ENCODE measurements around the gene HSPA9.

Gene HSPA9

GRCh38 chr5:138600446-138600845 is 25.2 kb upstream of the HSPA9 start:
- Histone ChIP-seq H3K36me3 (no peaks in the 10 kb centered on the region), H3K9me3 (ENCODE audit: severe bottlenecking) (no peaks in the 10 kb centered on the region), H3K4me3 (ENCODE audit: low read depth, low read length) (no peak overlapping the region), H3K27me3 (ENCODE audit: insufficient read depth, low read depth, severe bottlenecking) (no peaks in the 10 kb centered on the region), H3K27ac (no peak overlapping the region)
- no peak for TF ChIP-seq CTCF (IDR thresholded peaks at IDR 0.05; ENCODE audit: low read depth, low read length)
- DNase-seq = no peak

GRCh38 chr5:138597661-138598400 is 22.6 kb upstream of the HSPA9 start:
- H3K9me3 ChIP-seq (ENCODE audit: severe bottlenecking) = no peaks in the 10 kb centered on the region
- no peaks in the 10 kb centered on the region for H3K36me3 ChIP-seq
- DNase-seq = no peak
- no peaks in the 10 kb centered on the region for H3K27me3 ChIP-seq (ENCODE audit: insufficient read depth, low read depth, severe bottlenecking)
- no peak for TF ChIP-seq CTCF (IDR thresholded peaks at IDR 0.05; ENCODE audit: low read depth, low read length)
- no peak overlapping the region for H3K4me3 ChIP-seq (ENCODE audit: low read depth, low read length)
- no peak overlapping the region for H3K27ac ChIP-seq

GRCh38 chr5:138596105-138596881 is 21.1 kb upstream of the HSPA9 start:
- Histone ChIP-seq H3K4me3 (ENCODE audit: low read depth, low read length) (no peak overlapping the region), H3K36me3 (no peaks in the 10 kb centered on the region), H3K27me3 (ENCODE audit: insufficient read depth, low read depth, severe bottlenecking) (no peaks in the 10 kb centered on the region), H3K9me3 (ENCODE audit: severe bottlenecking) (no peaks in the 10 kb centered on the region), H3K27ac (no peak overlapping the region)
- no peak for DNase-seq
- no peak for TF ChIP-seq CTCF (IDR thresholded peaks at IDR 0.05; ENCODE audit: low read depth, low read length)

GRCh38 chr5:138595180-138595795 is 20.1 kb upstream of the HSPA9 start:
- no peak for DNase-seq
- H3K27ac ChIP-seq = no peak overlapping the region
- H3K36me3 ChIP-seq = no peaks in the 10 kb centered on the region
- H3K4me3 ChIP-seq (ENCODE audit: low read depth, low read length) = no peak overlapping the region
- no peaks in the 10 kb centered on the region for H3K27me3 ChIP-seq (ENCODE audit: insufficient read depth, low read depth, severe bottlenecking)
- H3K9me3 ChIP-seq (ENCODE audit: severe bottlenecking) = no peaks in the 10 kb centered on the region
- peak; percentile 50 for TF ChIP-seq CTCF (IDR thresholded peaks at IDR 0.05; ENCODE audit: low read depth, low read length)

- no peak overlapping the region for H3K4me3 ChIP-seq (ENCODE audit: low read depth, low read length)
- H3K27ac ChIP-seq = no peak overlapping the region
- H3K36me3 ChIP-seq = no peaks in the 10 kb centered on the region
- H3K9me3 ChIP-seq (ENCODE audit: severe bottlenecking) = no peaks in the 10 kb centered on the region
- no peaks in the 10 kb centered on the region for H3K27me3 ChIP-seq (ENCODE audit: insufficient read depth, low read depth, severe bottlenecking)
- TF ChIP-seq CTCF (IDR thresholded peaks at IDR 0.05; ENCODE audit: low read depth, low read length) = peak; percentile 35; the same call in 1 of the 2 replicates
- no peak for DNase-seq
These were observed 19.3 kb upstream of the HSPA9 start for GRCh38 chr5:138594305-138595058.
